GM12801 (cell line): ENCODE data around the gene VPS13D.

ENCODE experiments used
- TF ChIP-seq, protein P1 (sequence below): IDR thresholded peaks from one replicate; pipeline ENCODE4 v1.5.1; 2011; ENCODE audit warnings: control low read depth; ENCODE audit not compliant: insufficient read length; ENCODE audit errors: extremely low read depth

VPS13D gene

DNA sequence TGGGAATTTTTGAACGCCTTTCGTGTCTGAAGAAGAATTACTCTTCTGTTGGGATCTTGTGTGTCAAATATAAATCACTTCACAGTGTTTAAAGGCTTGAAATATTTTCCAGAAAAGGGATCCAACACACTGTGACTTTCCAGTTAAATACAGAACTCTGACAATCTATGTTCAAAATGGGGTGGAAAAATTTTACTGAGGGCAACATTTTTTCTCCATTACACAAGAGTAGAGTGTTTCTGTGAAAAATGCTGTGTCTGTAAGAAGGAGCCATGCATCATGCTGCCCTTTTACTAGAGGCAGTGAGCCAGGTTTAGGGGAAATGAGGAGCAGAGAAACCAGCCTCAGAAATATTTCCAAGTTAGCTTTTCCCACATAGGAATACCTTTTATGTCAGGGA lies 86.5 kb downstream of the VPS13D start:
- TF ChIP-seq, protein P1, sequence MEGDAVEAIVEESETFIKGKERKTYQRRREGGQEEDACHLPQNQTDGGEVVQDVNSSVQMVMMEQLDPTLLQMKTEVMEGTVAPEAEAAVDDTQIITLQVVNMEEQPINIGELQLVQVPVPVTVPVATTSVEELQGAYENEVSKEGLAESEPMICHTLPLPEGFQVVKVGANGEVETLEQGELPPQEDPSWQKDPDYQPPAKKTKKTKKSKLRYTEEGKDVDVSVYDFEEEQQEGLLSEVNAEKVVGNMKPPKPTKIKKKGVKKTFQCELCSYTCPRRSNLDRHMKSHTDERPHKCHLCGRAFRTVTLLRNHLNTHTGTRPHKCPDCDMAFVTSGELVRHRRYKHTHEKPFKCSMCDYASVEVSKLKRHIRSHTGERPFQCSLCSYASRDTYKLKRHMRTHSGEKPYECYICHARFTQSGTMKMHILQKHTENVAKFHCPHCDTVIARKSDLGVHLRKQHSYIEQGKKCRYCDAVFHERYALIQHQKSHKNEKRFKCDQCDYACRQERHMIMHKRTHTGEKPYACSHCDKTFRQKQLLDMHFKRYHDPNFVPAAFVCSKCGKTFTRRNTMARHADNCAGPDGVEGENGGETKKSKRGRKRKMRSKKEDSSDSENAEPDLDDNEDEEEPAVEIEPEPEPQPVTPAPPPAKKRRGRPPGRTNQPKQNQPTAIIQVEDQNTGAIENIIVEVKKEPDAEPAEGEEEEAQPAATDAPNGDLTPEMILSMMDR: no peak

DNA sequence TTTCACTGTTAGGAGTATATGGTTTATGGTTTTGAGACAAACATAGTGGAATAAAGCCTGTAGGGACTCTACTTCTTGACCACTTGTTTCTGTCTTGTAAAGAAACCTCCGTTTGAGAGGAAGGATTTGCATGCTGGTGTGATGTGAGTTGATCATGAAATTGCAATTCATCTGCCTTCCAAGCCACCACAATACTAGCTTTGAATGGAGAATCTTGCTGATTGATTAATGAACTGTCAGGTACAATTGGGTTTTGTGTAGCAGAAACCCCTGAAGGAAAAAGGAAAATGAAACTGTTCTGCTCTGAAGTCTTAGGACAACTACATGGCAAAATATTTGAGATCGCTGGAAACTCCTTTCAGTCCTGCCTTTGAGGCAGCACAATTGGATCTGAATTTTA lies 90.7 kb downstream of the VPS13D start:
- TF ChIP-seq, protein P1: no peak

DNA sequence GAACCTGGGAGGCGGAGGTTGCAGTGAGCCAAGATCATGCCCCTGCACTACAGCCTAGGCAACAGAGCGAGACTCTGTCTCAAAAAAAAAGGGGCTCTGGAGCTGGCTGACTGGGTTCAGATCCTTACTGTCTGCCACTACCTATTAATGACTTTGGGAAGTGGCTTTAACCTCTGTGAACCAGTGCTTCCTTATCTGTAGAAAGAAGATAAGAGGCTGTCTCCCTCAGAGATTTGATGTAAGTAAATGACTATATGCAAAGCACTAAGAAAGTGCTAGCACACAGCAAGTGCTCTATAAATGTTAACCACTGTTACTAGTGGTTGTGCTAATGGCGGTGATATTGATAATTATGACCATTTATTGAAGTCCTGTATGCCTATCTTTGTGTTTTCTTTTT lies 94.6 kb downstream of the VPS13D start:
- TF ChIP-seq, protein P1: no peak

DNA sequence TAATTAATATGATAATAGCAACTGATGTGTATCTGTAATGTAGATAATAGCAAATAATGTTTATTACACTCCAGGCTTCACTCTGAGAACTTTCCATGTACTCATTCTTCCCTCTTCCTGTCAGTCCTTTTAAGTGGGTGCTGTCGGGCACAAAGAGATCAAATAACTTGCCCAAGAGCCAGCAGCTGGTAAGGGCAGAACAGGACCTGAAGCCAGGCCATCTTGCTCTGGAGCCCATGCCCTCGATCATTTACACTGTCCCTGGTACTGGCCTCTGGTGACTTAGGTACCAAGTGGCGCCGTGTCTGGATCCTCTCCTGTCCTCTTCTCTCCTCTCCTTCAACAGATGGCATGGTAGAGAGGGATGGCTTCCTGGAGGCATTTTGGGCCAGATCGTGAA lies 97.2 kb downstream of the VPS13D start:
- TF ChIP-seq, protein P1: no peak

DNA sequence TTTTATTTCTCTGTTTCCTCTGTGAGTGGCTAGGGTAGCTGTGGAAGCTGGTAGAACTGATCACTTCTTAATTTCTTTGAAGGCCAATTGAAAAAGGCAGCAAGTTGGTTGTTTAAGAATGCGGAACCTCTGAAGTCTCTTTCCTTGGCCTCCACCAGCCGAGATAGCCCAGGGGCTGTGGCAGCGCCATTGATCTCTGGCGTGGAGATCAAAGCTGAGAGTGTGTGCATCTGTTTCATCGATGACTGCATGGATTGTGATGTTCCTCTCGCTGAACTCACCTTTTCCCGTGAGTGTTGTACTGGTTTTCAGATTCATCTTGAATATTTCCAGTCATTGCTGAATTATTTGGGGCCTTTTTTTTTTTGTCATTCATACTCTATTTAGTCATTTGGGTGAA lies 97.7 kb downstream of the VPS13D start:
- TF ChIP-seq, protein P1: no peak

DNA sequence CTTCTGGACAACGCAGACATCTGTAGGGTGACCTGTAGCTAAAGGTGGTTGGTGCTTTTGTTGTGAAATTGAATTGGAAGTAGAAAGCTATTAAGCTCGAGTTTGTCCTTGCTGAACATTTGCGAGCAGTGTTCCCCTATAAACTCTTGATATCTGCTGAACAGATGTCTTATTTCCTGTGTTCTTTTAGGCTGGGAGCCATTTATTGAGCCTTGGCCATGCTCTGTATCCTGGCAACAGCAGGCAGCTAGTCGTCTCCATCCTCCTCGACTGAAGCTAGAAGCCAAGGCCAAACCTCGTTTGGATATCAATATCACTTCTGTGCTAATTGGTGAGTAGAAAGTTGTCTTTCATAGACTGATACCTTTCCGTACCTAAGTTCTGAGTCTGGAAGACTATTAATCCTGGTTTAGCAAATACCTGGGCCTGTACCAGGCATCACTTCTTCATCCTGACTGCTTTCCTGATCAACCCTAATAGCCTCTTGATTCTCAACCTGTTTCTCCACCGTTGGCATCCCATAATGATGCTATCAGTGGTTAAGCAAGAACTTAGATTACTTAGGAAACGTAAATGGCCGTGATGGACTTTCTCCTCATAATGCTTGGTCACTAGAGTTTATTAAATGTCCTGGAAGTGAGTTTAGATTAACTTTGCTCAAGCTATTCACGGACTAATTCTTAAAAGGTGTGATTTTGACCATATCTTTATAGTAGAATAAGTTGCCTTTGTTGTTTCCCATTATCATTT lies 103.4 kb downstream of the VPS13D start:
- TF ChIP-seq, protein P1: no peak

DNA sequence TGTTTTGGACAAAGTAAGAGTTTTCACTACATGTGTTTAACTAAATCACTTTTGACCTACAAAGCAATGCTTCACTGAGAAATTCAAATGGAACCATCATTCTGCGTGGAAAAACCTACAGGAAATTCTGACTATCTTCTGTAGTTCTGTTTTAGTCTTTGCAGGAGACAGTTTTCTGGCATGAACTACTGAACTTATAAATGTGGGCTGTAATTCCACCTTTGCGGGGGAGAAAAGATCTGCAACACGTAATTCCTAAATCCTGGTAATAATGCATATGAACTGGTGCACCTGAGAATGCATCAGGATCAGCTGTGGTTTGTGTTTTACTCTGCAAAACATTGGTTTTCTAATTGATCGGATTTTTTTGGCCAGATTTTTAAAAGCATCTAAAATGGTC lies 106.0 kb downstream of the VPS13D start:
- TF ChIP-seq, protein P1: no peak
